NCI-H1436 treated with DMSO at 0.1 percent for 48 hours (cell line): ENCODE results near the gene RNF31.
"Not testable (repeated sequence)": the region's sequence is repeated elsewhere in the genome, so short reads cannot be mapped to it uniquely, and the experiment has no call there.

Experiments used
- DNase-seq: peaks from one replicate; lab custom pipeline; 2025; lab: John Stamatoyannopoulos, UW

Gene RNF31

DNA sequence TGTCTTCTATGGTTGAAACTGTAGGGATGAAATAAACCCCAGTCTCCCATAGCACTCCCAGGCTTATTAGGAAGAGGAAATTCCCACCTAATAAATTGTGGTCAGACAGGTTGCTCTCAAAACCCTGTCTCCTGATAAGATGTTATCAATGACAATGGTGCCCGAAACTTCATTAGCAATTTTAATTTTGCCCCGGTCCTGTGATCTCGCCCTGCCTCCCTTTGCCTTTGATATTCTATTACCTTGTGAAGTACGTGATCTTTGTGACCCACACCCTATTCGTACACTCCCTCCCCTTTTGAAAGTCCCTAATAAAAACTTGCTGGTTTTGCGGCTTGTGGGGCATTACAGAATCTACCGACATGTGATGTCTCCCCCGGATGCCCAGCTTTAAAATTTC is 55.2 kb downstream of the RNF31 start:
- DNase-seq: not testable (repeated sequence)

DNA sequence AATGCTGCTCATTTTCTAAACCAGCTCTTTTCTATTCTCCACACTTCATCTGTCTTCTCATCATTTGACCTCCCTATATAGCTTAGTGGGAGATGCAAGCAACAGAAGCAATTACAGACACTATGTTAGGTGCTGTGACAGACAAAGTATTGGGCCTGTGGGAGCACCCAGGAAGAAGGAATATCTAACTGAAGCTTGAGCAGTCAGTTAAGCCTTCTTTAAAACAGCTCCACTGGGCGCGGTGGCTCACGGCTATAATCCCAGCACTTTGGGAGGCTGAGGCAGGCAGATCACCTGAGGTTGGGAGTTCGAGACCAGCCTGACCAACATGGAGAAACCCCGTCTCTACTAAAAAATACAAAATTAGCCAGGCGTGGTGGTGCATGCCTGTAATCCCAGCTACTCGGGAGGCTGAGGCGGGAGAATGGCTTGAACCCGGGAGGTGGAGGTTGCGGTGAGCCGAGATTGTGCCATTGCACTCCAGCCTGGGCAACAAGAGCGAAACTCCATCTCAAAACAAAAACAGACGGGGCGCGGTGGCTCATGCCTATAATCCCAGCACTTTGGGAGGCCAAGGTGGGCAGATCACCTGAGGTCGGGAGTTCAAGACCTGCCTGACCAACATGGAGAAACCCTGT is 56.1 kb downstream of the RNF31 start:
- DNase-seq: not testable (repeated sequence)

DNA sequence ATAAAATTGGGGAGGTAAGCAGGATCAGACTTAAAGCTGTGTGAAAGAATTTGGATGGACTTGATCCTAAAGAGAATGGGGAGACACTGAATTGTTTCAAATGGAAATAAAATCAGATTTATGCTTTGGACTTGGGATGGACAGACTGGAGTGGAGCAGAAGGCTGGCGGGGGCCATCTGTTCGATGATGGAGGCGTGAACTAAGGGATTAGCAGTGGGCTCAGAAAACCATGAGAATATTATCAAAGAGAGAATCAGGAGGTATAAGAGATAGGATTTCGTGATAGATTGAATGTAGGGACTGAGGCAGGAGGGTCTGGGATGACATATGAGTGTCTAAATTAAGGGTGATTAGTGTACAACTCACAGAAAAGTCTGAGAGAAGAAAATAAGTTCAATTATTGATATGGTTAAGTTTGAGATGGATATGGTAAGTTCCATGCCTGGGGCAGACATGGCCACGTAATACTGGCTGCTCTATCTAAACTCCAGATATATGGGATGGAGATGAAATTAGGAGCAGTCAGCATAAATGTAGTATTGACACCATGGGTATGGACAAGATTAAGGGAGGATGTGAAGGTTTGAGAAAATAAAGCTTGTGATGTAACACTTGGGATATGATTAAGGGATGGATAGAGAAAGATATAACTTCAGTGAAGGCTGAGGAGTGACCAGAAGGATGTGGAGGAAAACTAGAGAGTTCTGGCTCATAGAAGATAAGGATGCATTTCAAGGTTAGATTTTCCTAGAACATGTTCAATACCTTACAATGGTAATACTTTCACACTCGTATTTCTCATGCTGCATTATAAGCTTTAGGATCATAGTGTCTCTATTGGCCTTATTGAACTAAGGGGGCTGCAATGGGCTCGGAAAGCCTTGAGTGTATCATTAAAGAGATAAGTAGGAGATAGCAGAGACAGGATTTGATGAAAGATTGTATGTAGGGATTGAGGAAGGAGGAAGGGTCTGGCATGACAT is 57.2 kb downstream of the RNF31 start:
- DNase-seq: no peak

DNA sequence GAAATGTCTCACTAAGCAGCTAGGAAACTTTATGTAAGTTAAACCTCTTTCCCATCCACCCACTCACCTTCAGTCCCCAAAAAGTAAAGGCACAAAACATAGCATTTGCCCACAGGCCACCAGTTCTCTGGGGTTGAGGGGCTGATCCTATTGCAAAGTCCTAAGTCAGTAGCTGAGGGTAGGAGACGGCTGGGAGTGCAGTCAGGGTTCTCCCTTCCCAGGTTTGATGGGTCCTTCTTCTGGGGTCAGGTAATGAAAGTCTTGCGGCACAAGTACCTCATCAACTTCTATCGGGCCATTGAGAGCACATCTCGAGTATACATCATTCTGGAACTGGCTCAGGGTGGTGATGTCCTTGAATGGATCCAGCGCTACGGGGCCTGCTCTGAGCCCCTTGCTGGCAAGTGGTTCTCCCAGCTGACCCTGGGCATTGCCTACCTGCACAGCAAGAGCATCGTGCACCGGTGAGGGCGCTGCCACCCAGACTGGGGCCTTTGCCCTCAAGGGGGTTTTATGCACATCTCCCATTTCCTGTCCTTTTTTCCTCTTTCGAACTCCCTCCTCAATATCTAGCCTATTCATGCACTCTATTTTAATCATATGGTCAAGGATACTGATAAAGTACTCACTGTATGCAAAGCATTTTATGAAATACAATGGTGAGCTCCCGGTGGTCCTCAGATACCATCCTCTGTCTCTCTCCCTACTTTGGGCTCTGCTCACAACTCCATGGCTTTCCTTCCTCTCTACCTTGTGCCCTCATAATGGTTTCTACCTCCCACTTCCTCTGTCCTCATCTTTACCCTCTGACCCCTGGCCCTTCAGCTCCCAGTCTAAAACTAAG is 59.2 kb downstream of the RNF31 start:
- DNase-seq: no peak

DNA sequence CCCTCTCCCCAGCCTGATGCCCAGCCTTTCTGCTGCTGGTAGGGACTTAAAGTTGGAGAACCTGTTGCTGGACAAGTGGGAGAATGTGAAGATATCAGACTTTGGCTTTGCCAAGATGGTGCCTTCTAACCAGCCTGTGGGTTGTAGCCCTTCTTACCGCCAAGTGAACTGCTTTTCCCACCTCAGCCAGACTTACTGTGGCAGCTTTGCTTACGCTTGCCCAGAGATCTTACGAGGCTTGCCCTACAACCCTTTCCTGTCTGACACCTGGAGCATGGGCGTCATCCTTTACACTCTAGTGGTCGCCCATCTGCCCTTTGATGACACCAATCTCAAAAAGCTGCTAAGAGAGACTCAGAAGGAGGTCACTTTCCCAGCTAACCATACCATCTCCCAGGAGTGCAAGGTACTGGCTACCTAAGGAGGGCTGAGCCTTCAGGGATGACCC is 59.8 kb downstream of the RNF31 start:
- no peak for DNase-seq

DNA sequence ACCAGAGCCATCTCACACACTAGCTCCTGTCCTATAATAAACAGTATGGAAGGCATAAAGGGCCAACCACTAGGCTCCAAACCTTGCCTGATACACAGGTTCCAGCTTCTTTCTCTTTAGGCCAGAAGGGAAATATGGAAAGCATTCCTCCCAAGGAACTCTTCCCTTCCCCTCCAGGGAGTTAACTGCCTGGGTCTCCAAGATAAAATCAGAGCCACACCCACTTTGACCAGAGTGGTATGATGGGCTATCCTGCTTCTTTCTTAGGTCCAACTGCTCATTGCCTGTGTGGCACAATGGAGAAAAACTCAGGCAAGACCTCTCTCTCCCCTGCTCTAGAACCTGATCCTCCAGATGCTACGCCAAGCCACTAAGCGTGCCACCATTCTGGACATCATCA is 60.3 kb downstream of the RNF31 start:
- no peak for DNase-seq
